ENCODE measurements around the gene GPR153. TPM values are rescaled to one million over a fixed set of nuclear protein-coding genes. Genes with fewer than 3 reads are reported as not detected.

GPR153 gene
- polyA plus RNA-seq, 3 donors, result 0.04 to 0.69 TPM; not detected in 1

GRCh38 chr1:6273380-6273891, 12.5 kb upstream of the GPR153 start:
- no peaks in the 10 kb centered on the region for H3K27me3 Mint-ChIP-seq (ENCODE audit: low read depth in 3 of 3)
- no peaks in the 10 kb centered on the region for H3K27me3 ChIP-seq (ENCODE audit: control insufficient read depth in 2 of 2, insufficient read depth in 2 of 2, low read length in 2 of 2)
- no peak overlapping the region for H3K4me3 Mint-ChIP-seq
- no peaks in the 10 kb centered on the region for H3K36me3 ChIP-seq (replicated peaks in 1 of 2; ENCODE audit: control insufficient read depth in 1 of 2, insufficient read depth in 2 of 2, low read length in 2 of 2)
- H4K20me1 ChIP-seq (ENCODE audit: insufficient read depth, low read length), result no peaks in the 10 kb centered on the region
- no peak overlapping the region for H3K9ac ChIP-seq (ENCODE audit: insufficient read depth, low read length, poor library complexity, severe bottlenecking)
- H3K4me1 ChIP-seq (ENCODE audit: control insufficient read depth in 1 of 2, insufficient read depth in 2 of 2, low read length in 2 of 2), result no peaks in the 10 kb centered on the region
- H3K36me3 Mint-ChIP-seq, result no peaks in the 10 kb centered on the region
- H3K4me2 ChIP-seq (replicated peaks; ENCODE audit: extremely low read depth, low read length, poor library complexity, severe bottlenecking), result no peak overlapping the region
- H3K4me3 ChIP-seq (replicated peaks in 1 of 3; ENCODE audit: low read depth in 2 of 3, low read length in 3 of 3), result no peak overlapping the region
- intact Hi-C loops (cut with micrococcal nuclease), result no loop called here
- 86% methylated on average over 13 of the region's 19 CpGs for WGBS (ENCODE audit: insufficient coverage)
- no peaks in the 10 kb centered on the region for H3K79me2 ChIP-seq (ENCODE audit: insufficient read depth, low read length)
- H3K27ac ChIP-seq (ENCODE audit: low read depth in 1 of 2, low read length in 2 of 2), result no peak overlapping the region
- TF ChIP-seq CTCF (IDR thresholded peaks at IDR 0.05), result no peak
- no peak overlapping the region for H3K27ac Mint-ChIP-seq
- no peaks in the 10 kb centered on the region for H3K9me3 Mint-ChIP-seq
- H3K4me1 Mint-ChIP-seq, result no peaks in the 10 kb centered on the region
- H3K9me3 ChIP-seq (replicated peaks in 1 of 2; ENCODE audit: control insufficient read depth in 1 of 2, insufficient read depth in 1 of 2, low read length in 2 of 2), result no peaks in the 10 kb centered on the region
- DNase-seq, result no peak
- no peak overlapping the region for H2AFZ ChIP-seq (ENCODE audit: insufficient read depth, low read depth, low read length, poor library complexity, severe bottlenecking)

- Mint-ChIP-seq H3K27ac (no peak overlapping the region), H3K9me3 (no peaks in the 10 kb centered on the region), H3K4me1 (no peaks in the 10 kb centered on the region), H3K4me3 (no peak overlapping the region), H3K27me3 (ENCODE audit: low read depth in 3 of 3) (no peaks in the 10 kb centered on the region), H3K36me3 (no peaks in the 10 kb centered on the region)
- H2AFZ ChIP-seq (ENCODE audit: insufficient read depth, low read depth, low read length, poor library complexity, severe bottlenecking), result no peak overlapping the region
- no peak overlapping the region for H3K9ac ChIP-seq (ENCODE audit: insufficient read depth, low read length, poor library complexity, severe bottlenecking)
- H3K27ac ChIP-seq (ENCODE audit: low read depth in 1 of 2, low read length in 2 of 2), result no peak overlapping the region
- DNase-seq, result no peak
- no peaks in the 10 kb centered on the region for H4K20me1 ChIP-seq (ENCODE audit: insufficient read depth, low read length)
- H3K4me2 ChIP-seq (replicated peaks; ENCODE audit: extremely low read depth, low read length, poor library complexity, severe bottlenecking), result no peak overlapping the region
- no peaks in the 10 kb centered on the region for H3K27me3 ChIP-seq (ENCODE audit: control insufficient read depth in 2 of 2, insufficient read depth in 2 of 2, low read length in 2 of 2)
- no peaks in the 10 kb centered on the region for H3K4me1 ChIP-seq (ENCODE audit: control insufficient read depth in 1 of 2, insufficient read depth in 2 of 2, low read length in 2 of 2)
- H3K79me2 ChIP-seq (ENCODE audit: insufficient read depth, low read length), result no peaks in the 10 kb centered on the region
- H3K4me3 ChIP-seq (replicated peaks in 1 of 3; ENCODE audit: low read depth in 2 of 3, low read length in 3 of 3), result no peak overlapping the region
- no peaks in the 10 kb centered on the region for H3K9me3 ChIP-seq (replicated peaks in 1 of 2; ENCODE audit: control insufficient read depth in 1 of 2, insufficient read depth in 1 of 2, low read length in 2 of 2)
- intact Hi-C loops (cut with micrococcal nuclease), result no loop called here
- whole genome bisulfite sequencing (ENCODE audit: insufficient coverage), result 99% methylated on average over 6 of the region's 6 CpGs
- H3K36me3 ChIP-seq (replicated peaks in 1 of 2; ENCODE audit: control insufficient read depth in 1 of 2, insufficient read depth in 2 of 2, low read length in 2 of 2), result no peaks in the 10 kb centered on the region
- TF ChIP-seq CTCF (IDR thresholded peaks at IDR 0.05), result no peak
These were observed 12.0 kb upstream of the GPR153 start for GRCh38 chr1:6272868-6273267.

All from CD14-positive monocyte (primary cell).